H9 (cell line): ENCODE measurements around the gene SF3B5. TPM values are rescaled to one million over a fixed set of nuclear protein-coding genes. Genes with fewer than 3 reads are reported as not detected.

ENCODE experiments used
- DNase-seq: peaks from one replicate; pipeline ENCODE4 v3.0.0-alpha.2; 2017
- H2AFZ ChIP-seq: one replicate; pipeline ENCODE4 v1.6.1; 2013; ENCODE audit warnings: mild to moderate bottlenecking, low read length, control low read depth, moderate library complexity
- H2AK5ac ChIP-seq: 2 replicates; pipeline ENCODE4 v1.6.1; 2013; ENCODE audit warnings: low read length, control low read depth, mixed read lengths; ENCODE audit not compliant: insufficient read length
- H2BK120ac ChIP-seq: one replicate; pipeline ENCODE4 v1.6.1; 2013; ENCODE audit warnings: low read depth, mild to moderate bottlenecking, low read length, control low read depth, inconsistent platforms; ENCODE audit not compliant: poor library complexity, severe bottlenecking
- H2BK12ac ChIP-seq: 2 replicates; pipeline ENCODE4 v1.6.1; 2013; ENCODE audit warnings: low read length, control low read depth, mixed read lengths, low read depth; ENCODE audit not compliant: insufficient read length
- H2BK15ac ChIP-seq: 2 replicates; pipeline ENCODE4 v1.6.1; 2013; ENCODE audit warnings: low read depth, low read length, control low read depth
- H2BK20ac ChIP-seq: one replicate; pipeline ENCODE4 v1.6.1; 2013; ENCODE audit warnings: low read depth, mild to moderate bottlenecking, low read length, control low read depth, inconsistent platforms; ENCODE audit not compliant: poor library complexity, severe bottlenecking
- H2BK5ac ChIP-seq: 2 replicates; pipeline ENCODE4 v1.6.1; 2013; ENCODE audit warnings: low read length, control low read depth, mixed read lengths; ENCODE audit not compliant: insufficient read length
- H3K14ac ChIP-seq: 2 replicates; pipeline ENCODE4 v1.6.1; 2013; ENCODE audit warnings: low read length, control low read depth; ENCODE audit not compliant: insufficient read depth
- H3K18ac ChIP-seq: 2 replicates; pipeline ENCODE4 v1.6.1; 2013; ENCODE audit warnings: low read depth, mild to moderate bottlenecking, mixed read lengths, low read length, control low read depth; ENCODE audit not compliant: insufficient read length
- H3K23ac ChIP-seq: 2 replicates; pipeline ENCODE4 v1.6.1; 2013; ENCODE audit warnings: low read length, control low read depth, mixed read lengths, low read depth; ENCODE audit not compliant: insufficient read length
- H3K23me2 ChIP-seq: 2 replicates; pipeline ENCODE4 v1.6.1; 2013; ENCODE audit warnings: low read depth, mild to moderate bottlenecking, mixed read lengths, low read length, control low read depth; ENCODE audit not compliant: insufficient read length, poor library complexity, severe bottlenecking
- H3K27ac ChIP-seq: 2 replicates; pipeline ENCODE4 v1.5.1; 2013; ENCODE audit warnings: low read length, control low read depth, mixed read lengths, low read depth; ENCODE audit not compliant: insufficient read length
- H3K27me3 ChIP-seq: 2 replicates; pipeline ENCODE4 v1.6.1; 2013; ENCODE audit warnings: low read length, control low read depth, inconsistent platforms; ENCODE audit not compliant: insufficient read depth
- H3K4ac ChIP-seq: 2 replicates; pipeline ENCODE4 v1.6.1; 2013; ENCODE audit warnings: low read depth, mild to moderate bottlenecking, control low read depth, inconsistent platforms, low read length, moderate library complexity
- H3K4me1 ChIP-seq: 2 replicates; pipeline ENCODE4 v1.6.1; 2013; ENCODE audit warnings: low read length, control low read depth, inconsistent platforms; ENCODE audit not compliant: insufficient read depth
- H3K4me2 ChIP-seq: 2 replicates; pipeline ENCODE4 v1.6.1; 2013; ENCODE audit warnings: low read length, control low read depth, mixed read lengths; ENCODE audit not compliant: insufficient read length, insufficient read depth
- H3K56ac ChIP-seq: 2 replicates; pipeline ENCODE4 v1.6.1; 2013; ENCODE audit warnings: low read depth, mild to moderate bottlenecking, mixed read lengths, low read length, control low read depth; ENCODE audit not compliant: insufficient read length
- H3K79me1 ChIP-seq: 2 replicates; pipeline ENCODE4 v1.6.1; 2013; ENCODE audit warnings: low read depth, mild to moderate bottlenecking, moderate library complexity, low read length, control low read depth, inconsistent platforms; ENCODE audit not compliant: insufficient read depth, poor library complexity, severe bottlenecking
- H3K79me2 ChIP-seq: 2 replicates; pipeline ENCODE4 v1.6.1; 2013; ENCODE audit warnings: low read length, control low read depth, inconsistent platforms; ENCODE audit not compliant: insufficient read depth
- H3K9ac ChIP-seq: 2 replicates; pipeline ENCODE4 v1.6.1; 2013; ENCODE audit warnings: low read length, control low read depth, mixed read lengths; ENCODE audit not compliant: insufficient read length; ENCODE audit errors: extremely low read depth
- H3K9me3 ChIP-seq: one replicate; pipeline ENCODE4 v1.6.1; 2013; ENCODE audit warnings: low read depth, low read length, inconsistent platforms; ENCODE audit not compliant: control insufficient read depth
- H3T11ph ChIP-seq: one replicate; pipeline ENCODE4 v1.6.1; 2013; ENCODE audit warnings: mild to moderate bottlenecking, low read length, control low read depth, inconsistent platforms
- H4K20me1 ChIP-seq: one replicate; pipeline ENCODE4 v1.6.1; 2013; ENCODE audit not compliant: control insufficient read depth, insufficient read length, insufficient read depth
- H4K5ac ChIP-seq: 2 replicates; pipeline ENCODE4 v1.6.1; 2013; ENCODE audit warnings: low read depth, mild to moderate bottlenecking, mixed read lengths, low read length, control low read depth; ENCODE audit not compliant: insufficient read length
- H4K8ac ChIP-seq: replicated peaks from 2 replicates; pipeline ENCODE4 v1.6.1; 2013; ENCODE audit warnings: low read length, control low read depth, mixed read lengths, low read depth; ENCODE audit not compliant: insufficient read length
- H4K91ac ChIP-seq: 2 replicates; pipeline ENCODE4 v1.6.1; 2013; ENCODE audit warnings: low read depth, mild to moderate bottlenecking, moderate library complexity, mixed read lengths, low read length, control low read depth; ENCODE audit not compliant: insufficient read length
- H3K27ac Mint-ChIP-seq, 3 experiments: 2 replicates in 2 of 3; 3 replicates in 1 of 3; pipeline ENCODE4 v1.8.0; 2020 to 2021; ENCODE audit warnings: mixed read lengths in 3 of 3, mild to moderate bottlenecking in 1 of 3, moderate library complexity in 1 of 3
- H3K27me3 Mint-ChIP-seq: 2 replicates; pipeline ENCODE4 v1.8.0; 2021; ENCODE audit warnings: low read depth, mild to moderate bottlenecking, moderate library complexity, mixed read lengths
- H3K36me3 Mint-ChIP-seq, 3 experiments: 2 replicates in 2 of 3; 3 replicates in 1 of 3; pipeline ENCODE4 v1.8.0; 2020 to 2021; ENCODE audit warnings: low read depth in 3 of 3, mixed read lengths in 3 of 3; ENCODE audit not compliant: insufficient read depth in 1 of 3
- H3K4me1 Mint-ChIP-seq, 2 experiments: 2 replicates each; pipeline ENCODE4 v1.8.0; 2020; ENCODE audit warnings: mixed read lengths in 2 of 2
- H3K4me3 Mint-ChIP-seq, 2 experiments: 2 replicates in 1 of 2; 3 replicates in 1 of 2; pipeline ENCODE4 v1.8.0; 2020 to 2021; ENCODE audit warnings: mild to moderate bottlenecking in 2 of 2, mixed read lengths in 2 of 2, moderate library complexity in 1 of 2
- H3K9me3 Mint-ChIP-seq, 2 experiments: 2 replicates in 1 of 2; 3 replicates in 1 of 2; pipeline ENCODE4 v1.8.0; 2020; ENCODE audit warnings: mild to moderate bottlenecking in 2 of 2, mixed read lengths in 2 of 2, moderate library complexity in 1 of 2
- WGBS: extraction: QIAGEN DNeasy Blood & Tissue Kit; methylation state at CpG from one replicate; pipeline ENCODE4 v1.1.7; 2013; ENCODE audit warnings: missing lambda C conversion rate, low lambda C conversion rate, mixed read lengths; ENCODE audit not compliant: insufficient read length; ENCODE audit errors: extremely low coverage; 5-methylcytosine and 5-hydroxymethylcytosine counted together
- total RNA-seq: library from RNA; stranded (reverse); gene quantifications from 2 replicates; pipeline ENCODE4 v1.2.1, GENCODE V29; 2021
- TF ChIP-seq, protein P1 (sequence below): fragments of 200-600 bp; sonication (generic); conservative IDR thresholded peaks from 3 replicates; pipeline ENCODE4 v1.8.0; 2021; ENCODE audit warnings: antibody characterized with exemption, mild to moderate bottlenecking

SF3B5 gene
- total RNA-seq, 1 experiment from 2014 or later, result 145 TPM

DNA sequence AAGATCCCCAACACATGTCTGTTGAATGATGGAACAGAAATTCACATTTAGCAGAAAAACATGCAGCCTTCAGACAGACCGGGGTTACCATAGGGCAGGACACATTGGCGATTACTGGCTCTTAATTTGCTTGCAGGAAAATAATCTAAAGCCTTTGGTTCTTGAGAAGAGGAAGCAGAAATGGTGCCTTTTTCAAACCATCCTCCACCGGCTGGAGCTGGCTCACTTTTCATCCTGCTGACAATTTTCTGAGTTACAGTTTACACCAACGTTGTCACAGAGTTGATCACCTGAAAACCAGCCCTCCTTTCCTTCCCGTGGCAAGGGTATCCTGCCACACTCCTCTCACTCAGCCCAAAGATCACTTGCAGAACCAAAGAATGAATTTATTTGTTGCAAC lies 32.6 kb downstream of the SF3B5 start:
- Histone ChIP-seq H3K14ac (no peak overlapping the region), H3K18ac (no peak overlapping the region), H3K23me2 (peaks cover 14% of the 10 kb centered on the region), H2BK15ac (no peak overlapping the region), H3K27ac (no peak overlapping the region), H3K4ac (no peak overlapping the region), H3K79me2 (no peaks in the 10 kb centered on the region), H4K20me1 (no peaks in the 10 kb centered on the region), H2BK12ac (no peak overlapping the region), H2AK5ac (no peak overlapping the region), H3K27me3 (peaks cover 31% of the 10 kb centered on the region), H3K9ac (no peak overlapping the region), H2BK5ac (no peak overlapping the region), H3K23ac (no peak overlapping the region), H3K9me3 (no peaks in the 10 kb centered on the region), H3T11ph (no peak overlapping the region), H4K8ac (no peak overlapping the region), H3K56ac (no peak overlapping the region), H2AFZ (no peak overlapping the region), H2BK20ac (no peak overlapping the region), H2BK120ac (no peak overlapping the region), H4K5ac (no peak overlapping the region), H3K4me1 (peaks cover 4% of the 10 kb centered on the region; the same call in 1 of the 2 replicates), H4K91ac (no peak overlapping the region), H3K4me2 (peak overlapping the region; percentile 81), H3K79me1 (no peaks in the 10 kb centered on the region)
- H3K4me3 Mint-ChIP-seq, result peak overlapping the region; percentile 31 to 85; a peak in 4 of 5 replicates
- TF ChIP-seq, protein P1, sequence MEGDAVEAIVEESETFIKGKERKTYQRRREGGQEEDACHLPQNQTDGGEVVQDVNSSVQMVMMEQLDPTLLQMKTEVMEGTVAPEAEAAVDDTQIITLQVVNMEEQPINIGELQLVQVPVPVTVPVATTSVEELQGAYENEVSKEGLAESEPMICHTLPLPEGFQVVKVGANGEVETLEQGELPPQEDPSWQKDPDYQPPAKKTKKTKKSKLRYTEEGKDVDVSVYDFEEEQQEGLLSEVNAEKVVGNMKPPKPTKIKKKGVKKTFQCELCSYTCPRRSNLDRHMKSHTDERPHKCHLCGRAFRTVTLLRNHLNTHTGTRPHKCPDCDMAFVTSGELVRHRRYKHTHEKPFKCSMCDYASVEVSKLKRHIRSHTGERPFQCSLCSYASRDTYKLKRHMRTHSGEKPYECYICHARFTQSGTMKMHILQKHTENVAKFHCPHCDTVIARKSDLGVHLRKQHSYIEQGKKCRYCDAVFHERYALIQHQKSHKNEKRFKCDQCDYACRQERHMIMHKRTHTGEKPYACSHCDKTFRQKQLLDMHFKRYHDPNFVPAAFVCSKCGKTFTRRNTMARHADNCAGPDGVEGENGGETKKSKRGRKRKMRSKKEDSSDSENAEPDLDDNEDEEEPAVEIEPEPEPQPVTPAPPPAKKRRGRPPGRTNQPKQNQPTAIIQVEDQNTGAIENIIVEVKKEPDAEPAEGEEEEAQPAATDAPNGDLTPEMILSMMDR, result no peak
- H3K9me3 Mint-ChIP-seq, result no peaks in the 10 kb centered on the region
- no peak overlapping the region for H3K27ac Mint-ChIP-seq
- peaks cover 31 to 35% of the 10 kb centered on the region in 2 experiments for H3K4me1 Mint-ChIP-seq
- WGBS, result no CpG with 5 or more reads among the region's 5 CpGs
- H3K36me3 Mint-ChIP-seq, result no peaks in the 10 kb centered on the region; a peak in 1 of 7 replicates
- H3K27me3 Mint-ChIP-seq, result peaks cover 82% of the 10 kb centered on the region
- DNase-seq, result no peak
